Activated T-helper 1 cell treated with anti-CD3 and anti-CD28 coated beads, Interleukin-12 subunit alpha, Interleukin-12 subunit beta, Interleukin-2, Interleukin-4 antibody, amounts not matched to agents 30 ng/mL and 10 ng/mL and 1 ng/mL, durations not matched to agents 14 hours and 24 hours and 36 hours (primary cell): ENCODE measurements around the gene RBM47. TPM values are rescaled to one million over a fixed set of nuclear protein-coding genes. Genes with fewer than 3 reads are reported as not detected.

Experiments
- DNase-seq: peaks from one replicate; pipeline ENCODE4 v3.0.0; 2021; ENCODE audit warnings: low spot score
- H3K27ac Mint-ChIP-seq: one replicate; pipeline ENCODE4 v1.8.0; 2021; ENCODE audit warnings: mild to moderate bottlenecking, mixed read lengths
- H3K27me3 Mint-ChIP-seq: one replicate; pipeline ENCODE4 v1.8.0; 2022; ENCODE audit warnings: mild to moderate bottlenecking, moderate library complexity, mixed read lengths; ENCODE audit not compliant: insufficient read depth
- H3K36me3 Mint-ChIP-seq: one replicate; pipeline ENCODE4 v1.8.0; 2021; ENCODE audit warnings: low read depth, mixed read lengths
- H3K4me1 Mint-ChIP-seq: one replicate; pipeline ENCODE4 v1.8.0; 2021; ENCODE audit warnings: low read depth, mixed read lengths
- H3K4me3 Mint-ChIP-seq: one replicate; pipeline ENCODE4 v1.8.0; 2021; ENCODE audit warnings: mild to moderate bottlenecking, moderate library complexity, mixed read lengths
- H3K9me3 Mint-ChIP-seq: one replicate; pipeline ENCODE4 v1.8.0; 2021; ENCODE audit warnings: mixed read lengths
- intact Hi-C: fragments of 100-400 bp; cut with micrococcal nuclease; formaldehyde crosslinking; loops from one replicate; pipeline ENCODE4 v1.15.1; 2024
- total RNA-seq: library from RNA; stranded (reverse); gene quantifications from 2 replicates; pipeline ENCODE4 v1.2.3, GENCODE V29; 2022

RBM47 gene
- total RNA-seq, 1 donor from 2014 or later: 21.4 TPM

DNA sequence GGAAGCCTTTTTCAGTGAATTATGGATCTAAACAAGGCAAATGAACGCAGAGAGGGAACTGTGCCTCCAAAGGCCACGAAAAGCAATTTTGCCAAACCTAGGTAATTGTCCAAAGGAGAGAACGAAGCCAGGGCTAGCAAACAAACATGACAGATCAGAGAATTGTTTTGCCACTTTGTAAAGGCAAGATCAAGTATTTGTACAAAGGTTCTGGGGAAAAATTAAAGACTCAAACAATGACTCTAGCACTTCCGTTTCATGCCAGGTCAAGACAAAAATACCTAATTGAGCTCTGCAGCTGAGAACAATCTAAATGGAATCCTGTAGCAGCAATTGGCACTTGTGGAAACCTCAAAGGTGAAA lies 8.5 kb downstream of the RBM47 start:
- Mint-ChIP-seq H3K4me1 (peaks cover 42% of the 10 kb centered on the region), H3K27me3 (no peaks in the 10 kb centered on the region), H3K36me3 (peaks cover 19% of the 10 kb centered on the region), H3K9me3 (peaks cover 6% of the 10 kb centered on the region), H3K27ac (peak overlapping the region; percentile 29), H3K4me3 (no peak overlapping the region)
- intact Hi-C loops: loop anchor here (10.0 kb wide), 1 partner anchor 396 kb away; no protein-coding TSS in a partner anchor
- DNase-seq: no peak

DNA sequence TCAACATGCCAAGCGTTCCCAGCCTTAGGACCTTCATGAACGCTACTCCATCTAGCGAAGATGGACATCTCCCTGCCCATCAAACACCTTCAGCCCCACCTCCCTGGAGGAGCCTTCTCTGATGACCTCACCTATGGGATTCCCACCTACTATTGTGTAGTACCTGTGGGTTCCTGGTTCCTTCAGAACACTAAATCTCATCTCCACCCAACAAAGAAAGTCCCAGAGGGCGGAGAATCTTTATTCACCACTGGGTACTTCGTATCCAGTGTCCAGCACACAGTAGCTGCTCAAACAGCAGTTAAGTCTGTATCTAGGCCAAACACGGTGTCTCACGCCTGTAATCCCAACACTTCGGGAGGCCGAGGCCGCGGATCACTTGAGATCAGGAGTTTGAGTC lies 10.1 kb downstream of the RBM47 start:
- Mint-ChIP-seq H3K9me3 (peaks cover 6% of the 10 kb centered on the region), H3K4me3 (no peak overlapping the region), H3K27me3 (no peaks in the 10 kb centered on the region), H3K4me1 (peaks cover 35% of the 10 kb centered on the region), H3K36me3 (peaks cover 17% of the 10 kb centered on the region), H3K27ac (no peak overlapping the region)
- intact Hi-C loops: no loop called here
- no peak for DNase-seq

DNA sequence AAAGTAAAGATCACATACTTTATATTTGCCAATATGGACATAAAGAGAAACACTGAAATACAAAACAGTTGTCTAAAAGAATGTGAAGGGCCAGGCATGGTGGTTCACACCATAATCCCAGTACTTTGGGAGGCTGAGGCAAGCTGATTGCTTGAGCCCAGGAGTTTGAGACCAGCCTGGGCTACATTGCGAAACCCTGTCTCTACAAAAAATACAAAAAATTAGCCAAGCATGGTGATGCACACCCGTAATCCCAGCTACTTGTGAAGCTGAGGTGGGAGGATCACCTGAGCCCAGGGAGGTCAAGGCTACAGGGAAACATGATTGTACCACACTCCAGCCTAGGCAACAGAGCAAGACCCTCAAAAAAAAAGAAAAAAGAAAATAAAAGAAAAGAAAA lies 11.8 kb downstream of the RBM47 start:
- no peak overlapping the region for H3K27ac Mint-ChIP-seq
- H3K4me3 Mint-ChIP-seq: no peak overlapping the region

DNA sequence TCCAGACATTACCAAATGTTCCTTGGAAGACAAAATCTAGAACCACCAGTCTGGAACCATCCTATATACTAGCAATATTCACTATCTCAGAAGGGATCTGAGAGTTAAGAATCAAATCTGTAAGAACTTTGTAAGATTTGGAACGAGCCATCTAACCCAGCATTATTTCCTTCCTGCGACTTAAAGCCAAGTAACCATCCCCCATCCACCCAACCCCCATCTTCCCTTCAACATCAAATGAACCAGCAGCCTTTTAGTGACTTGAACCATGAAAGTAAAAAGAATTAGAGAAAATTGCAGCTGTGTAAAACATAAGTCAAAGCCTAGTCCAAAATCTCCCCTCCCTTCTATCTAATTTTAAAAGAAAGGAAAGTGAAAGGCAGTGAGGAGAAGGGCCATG lies 15.6 kb downstream of the RBM47 start:
- Mint-ChIP-seq H3K9me3 (no peaks in the 10 kb centered on the region), H3K27ac (no peak overlapping the region), H3K4me1 (peaks cover 32% of the 10 kb centered on the region), H3K36me3 (peaks cover 13% of the 10 kb centered on the region), H3K27me3 (no peaks in the 10 kb centered on the region), H3K4me3 (no peak overlapping the region)
- intact Hi-C loops: no loop called here
- DNase-seq: no peak

More for the DNA sequence above, 11.8 kb downstream of the RBM47 start:
- Mint-ChIP-seq H3K27me3 (no peaks in the 10 kb centered on the region), H3K36me3 (peaks cover 17% of the 10 kb centered on the region), H3K4me1 (peaks cover 45% of the 10 kb centered on the region), H3K9me3 (peaks cover 6% of the 10 kb centered on the region)
- intact Hi-C loops: no loop called here
- no peak for DNase-seq

DNA sequence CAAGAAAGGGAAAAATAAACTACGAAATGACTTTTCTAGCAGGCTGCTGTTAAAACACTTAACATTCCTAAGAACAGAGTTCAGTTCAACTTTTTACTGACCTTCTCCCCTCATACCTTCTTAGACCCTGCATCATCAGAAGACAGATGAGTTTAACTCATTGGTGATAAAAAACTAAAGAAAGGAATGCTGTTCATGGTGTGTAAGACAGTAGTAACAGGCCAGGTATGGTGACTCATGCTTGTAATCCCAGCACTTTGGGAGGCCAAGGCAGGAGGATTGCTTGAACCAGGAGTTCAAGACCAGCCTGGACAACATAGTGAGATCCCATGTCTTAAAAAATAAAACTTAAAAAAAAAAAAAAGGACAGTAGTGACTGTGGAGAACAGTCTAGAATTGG lies 16.2 kb downstream of the RBM47 start:
- intact Hi-C loops: no loop called here
- DNase-seq: no peak
- peaks cover 32% of the 10 kb centered on the region for H3K4me1 Mint-ChIP-seq
- H3K4me3 Mint-ChIP-seq: no peak overlapping the region
- H3K36me3 Mint-ChIP-seq: peaks cover 10% of the 10 kb centered on the region
- H3K27me3 Mint-ChIP-seq: no peaks in the 10 kb centered on the region
- H3K9me3 Mint-ChIP-seq: no peaks in the 10 kb centered on the region
- H3K27ac Mint-ChIP-seq: no peak overlapping the region

DNA sequence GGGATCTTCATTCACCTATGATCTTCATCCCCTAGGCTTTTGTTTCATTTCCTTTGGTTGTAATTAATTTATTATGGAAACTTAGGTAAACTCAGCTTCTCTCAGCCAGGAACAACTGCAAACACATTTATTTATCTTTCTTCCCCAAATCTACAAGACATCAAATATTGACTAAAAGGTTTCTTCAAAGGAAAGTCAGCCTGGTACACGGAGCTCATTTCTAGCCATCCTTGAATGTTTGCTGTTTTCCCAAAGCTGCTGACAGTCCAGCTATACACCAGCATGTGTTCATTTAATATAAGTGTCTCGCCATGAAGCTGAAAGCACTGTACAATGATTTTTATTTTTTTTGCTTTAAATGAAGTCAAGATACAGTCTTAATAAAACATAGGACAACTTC lies 16.8 kb downstream of the RBM47 start:
- DNase-seq: no peak
- H3K9me3 Mint-ChIP-seq: no peaks in the 10 kb centered on the region
- intact Hi-C loops: no loop called here
- no peak overlapping the region for H3K4me3 Mint-ChIP-seq
- H3K4me1 Mint-ChIP-seq: peaks cover 32% of the 10 kb centered on the region
- no peaks in the 10 kb centered on the region for H3K27me3 Mint-ChIP-seq
- H3K36me3 Mint-ChIP-seq: peaks cover 10% of the 10 kb centered on the region
- no peak overlapping the region for H3K27ac Mint-ChIP-seq

DNA sequence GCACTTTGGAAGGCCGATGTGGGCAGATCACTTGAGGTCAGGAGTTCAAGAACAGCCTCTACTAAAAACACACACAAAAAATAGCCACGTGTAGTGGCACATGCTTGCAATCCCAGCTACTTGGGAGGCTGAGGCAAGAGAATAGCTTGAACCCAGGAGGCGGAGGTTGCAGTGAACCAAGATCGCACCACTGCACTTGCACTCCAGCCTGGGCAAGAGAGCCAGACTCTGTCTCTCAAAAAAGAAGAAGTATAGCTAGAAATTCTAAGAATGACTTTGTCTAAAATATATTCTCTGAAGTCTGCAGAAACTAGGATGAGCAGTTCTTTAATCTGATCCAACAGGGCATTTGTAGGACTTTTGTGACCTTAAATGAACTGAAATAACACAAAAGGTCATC lies 17.4 kb downstream of the RBM47 start:
- intact Hi-C loops: no loop called here
- H3K27ac Mint-ChIP-seq: no peak overlapping the region
- no peaks in the 10 kb centered on the region for H3K9me3 Mint-ChIP-seq
- DNase-seq: no peak
- H3K4me1 Mint-ChIP-seq: peaks cover 32% of the 10 kb centered on the region
- H3K27me3 Mint-ChIP-seq: peaks cover 2% of the 10 kb centered on the region
- H3K4me3 Mint-ChIP-seq: no peak overlapping the region
- peaks cover 10% of the 10 kb centered on the region for H3K36me3 Mint-ChIP-seq

DNA sequence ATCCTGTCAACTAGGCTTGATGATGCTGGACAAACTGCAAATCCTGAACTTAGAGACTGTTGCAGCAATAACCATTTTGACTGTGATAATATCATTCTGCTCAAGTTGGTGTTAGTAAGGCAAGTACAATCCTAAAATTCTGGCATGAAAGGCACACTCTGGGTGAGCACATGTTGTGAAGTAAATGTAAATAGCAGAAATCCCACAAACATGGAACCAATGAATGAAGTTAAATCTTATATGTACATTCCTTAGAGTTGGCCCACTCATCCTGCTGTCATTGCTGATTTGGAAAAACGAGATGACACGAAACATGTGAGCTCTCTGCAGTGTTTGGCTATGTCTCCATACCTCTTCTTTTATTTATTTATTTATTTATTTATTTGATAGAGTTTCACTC lies 21.0 kb downstream of the RBM47 start:
- DNase-seq: no peak
- Mint-ChIP-seq H3K9me3 (no peaks in the 10 kb centered on the region), H3K4me1 (peaks cover 15% of the 10 kb centered on the region), H3K4me3 (no peak overlapping the region), H3K36me3 (peaks cover 7% of the 10 kb centered on the region), H3K27me3 (peaks cover 5% of the 10 kb centered on the region), H3K27ac (no peak overlapping the region)
- intact Hi-C loops: no loop called here

DNA sequence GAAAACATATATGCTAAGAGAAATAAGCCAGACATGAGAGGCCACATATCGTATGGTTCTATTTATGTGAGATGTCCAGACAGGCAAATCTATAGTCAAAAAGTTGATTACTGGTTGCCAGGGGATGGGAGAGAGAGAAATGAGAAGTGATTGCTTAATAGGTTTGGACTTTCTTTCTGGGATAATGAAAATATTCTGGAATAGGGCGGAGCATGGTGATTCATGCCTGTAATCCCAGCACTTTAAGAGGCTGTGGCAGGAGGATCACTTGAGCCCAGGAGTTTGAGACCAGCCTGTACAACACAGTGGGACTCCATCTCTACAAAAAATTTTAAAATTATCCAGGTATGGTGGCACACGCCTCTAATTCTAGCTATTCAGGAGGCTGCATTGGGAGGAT lies 22.4 kb downstream of the RBM47 start:
- DNase-seq: no peak
- no peaks in the 10 kb centered on the region for H3K9me3 Mint-ChIP-seq
- H3K27me3 Mint-ChIP-seq: peaks cover 5% of the 10 kb centered on the region
- H3K36me3 Mint-ChIP-seq: peaks cover 7% of the 10 kb centered on the region
- intact Hi-C loops: no loop called here
- peaks cover 4% of the 10 kb centered on the region for H3K4me1 Mint-ChIP-seq
- H3K27ac Mint-ChIP-seq: no peak overlapping the region
- no peak overlapping the region for H3K4me3 Mint-ChIP-seq

DNA sequence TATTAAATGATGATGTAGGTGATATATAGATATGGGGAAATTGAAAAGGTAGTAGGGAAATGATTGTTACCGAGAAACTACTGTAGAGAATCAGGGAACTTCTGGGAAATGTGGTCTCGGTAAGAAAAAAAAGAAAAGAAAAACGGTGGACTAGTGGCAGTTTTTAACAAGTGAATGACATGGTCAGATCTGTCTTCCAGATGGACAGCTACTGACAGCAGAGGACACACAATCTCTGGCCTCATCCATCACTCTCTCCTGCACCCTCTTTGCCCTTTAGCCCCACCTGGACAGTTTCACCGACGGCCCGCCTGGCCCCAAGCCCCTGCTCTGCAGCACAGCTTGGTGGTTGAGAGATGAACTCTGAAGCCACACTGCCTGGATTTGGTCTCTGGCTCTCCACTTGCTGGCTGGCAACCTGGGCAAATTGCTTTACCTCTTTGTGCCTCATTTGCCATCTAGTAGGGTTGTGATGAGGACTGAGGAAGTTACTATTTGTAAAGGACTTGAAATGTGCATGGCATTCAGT lies 23.4 kb downstream of the RBM47 start:
- intact Hi-C loops: no loop called here
- Mint-ChIP-seq H3K9me3 (no peaks in the 10 kb centered on the region), H3K27ac (peak overlapping the region; percentile 56), H3K4me1 (peaks cover 6% of the 10 kb centered on the region), H3K4me3 (no peak overlapping the region), H3K36me3 (peaks cover 5% of the 10 kb centered on the region), H3K27me3 (peaks cover 5% of the 10 kb centered on the region)
- no peak for DNase-seq

DNA sequence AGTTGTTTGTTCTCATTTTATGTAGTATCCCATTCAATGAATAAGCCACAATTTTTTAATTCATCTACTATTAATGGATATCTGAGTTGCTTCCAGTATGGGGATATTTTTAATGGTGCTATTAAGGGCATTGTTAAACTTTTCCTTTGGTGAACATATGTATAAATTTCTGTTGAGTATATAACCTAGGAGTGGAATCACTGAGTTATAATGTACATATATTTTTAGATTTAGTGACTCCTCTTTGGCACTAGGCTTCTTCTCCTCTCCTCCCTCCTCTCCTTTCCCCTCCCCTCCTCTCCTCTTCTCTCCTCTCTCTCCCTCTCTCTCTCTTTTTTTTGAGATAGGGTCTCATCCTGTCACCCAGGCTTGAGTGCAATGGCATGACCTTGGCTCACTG lies 26.4 kb downstream of the RBM47 start:
- intact Hi-C loops: no loop called here
- H3K9me3 Mint-ChIP-seq: no peaks in the 10 kb centered on the region
- H3K27me3 Mint-ChIP-seq: peaks cover 5% of the 10 kb centered on the region
- peaks cover 11% of the 10 kb centered on the region for H3K4me1 Mint-ChIP-seq
- no peak overlapping the region for H3K27ac Mint-ChIP-seq
- no peak for DNase-seq
- H3K4me3 Mint-ChIP-seq: no peak overlapping the region
- H3K36me3 Mint-ChIP-seq: peaks cover 6% of the 10 kb centered on the region

DNA sequence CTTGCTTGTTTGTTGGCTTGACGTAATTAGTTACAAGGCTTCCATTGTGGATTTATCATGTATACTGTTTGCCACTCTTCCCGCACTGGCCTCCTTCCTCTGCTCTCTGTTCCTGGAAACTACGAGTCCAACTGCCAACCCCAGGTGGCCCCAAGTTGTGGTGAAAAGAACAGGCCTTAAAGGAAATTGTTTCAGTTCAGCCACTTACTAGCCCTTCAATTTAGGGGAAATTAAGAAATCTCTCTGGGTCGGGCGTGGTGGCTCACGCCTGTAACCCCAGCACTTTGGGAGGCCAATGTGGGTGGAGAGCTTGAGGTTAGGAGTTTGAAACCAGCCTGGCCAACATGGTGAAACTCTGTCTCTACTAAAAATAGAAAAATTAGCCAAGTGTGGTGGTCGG lies 28.0 kb downstream of the RBM47 start:
- peaks cover 11% of the 10 kb centered on the region for H3K4me1 Mint-ChIP-seq
- H3K27ac Mint-ChIP-seq: peak overlapping the region; percentile 70
- H3K4me3 Mint-ChIP-seq: no peak overlapping the region
- DNase-seq: no peak
- no peaks in the 10 kb centered on the region for H3K27me3 Mint-ChIP-seq
- no peaks in the 10 kb centered on the region for H3K9me3 Mint-ChIP-seq
- H3K36me3 Mint-ChIP-seq: peaks cover 3% of the 10 kb centered on the region
- intact Hi-C loops: no loop called here

DNA sequence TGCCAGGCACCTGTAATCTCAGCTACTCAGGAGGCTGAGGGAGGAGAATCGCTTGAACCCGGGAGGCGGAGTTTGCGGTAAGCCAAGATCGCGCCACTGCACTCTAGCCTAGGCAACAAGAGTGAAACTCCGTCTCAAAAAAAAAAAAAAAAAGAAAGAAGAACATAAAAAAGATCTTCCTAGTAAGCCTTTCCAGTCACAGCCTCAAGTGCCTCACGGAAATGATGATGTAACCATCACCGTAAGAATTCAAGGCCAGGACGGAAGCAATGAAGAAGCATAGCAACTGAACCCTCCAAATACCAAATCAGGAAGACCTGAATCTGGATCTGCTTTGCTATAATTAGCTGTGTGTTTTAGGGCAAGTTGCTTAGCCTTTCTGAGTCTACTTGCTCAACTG lies 28.8 kb downstream of the RBM47 start:
- no peak overlapping the region for H3K27ac Mint-ChIP-seq
- intact Hi-C loops: no loop called here
- DNase-seq: no peak
- no peaks in the 10 kb centered on the region for H3K27me3 Mint-ChIP-seq
- H3K4me3 Mint-ChIP-seq: no peak overlapping the region
- peaks cover 6% of the 10 kb centered on the region for H3K36me3 Mint-ChIP-seq
- peaks cover 11% of the 10 kb centered on the region for H3K4me1 Mint-ChIP-seq
- H3K9me3 Mint-ChIP-seq: no peaks in the 10 kb centered on the region

DNA sequence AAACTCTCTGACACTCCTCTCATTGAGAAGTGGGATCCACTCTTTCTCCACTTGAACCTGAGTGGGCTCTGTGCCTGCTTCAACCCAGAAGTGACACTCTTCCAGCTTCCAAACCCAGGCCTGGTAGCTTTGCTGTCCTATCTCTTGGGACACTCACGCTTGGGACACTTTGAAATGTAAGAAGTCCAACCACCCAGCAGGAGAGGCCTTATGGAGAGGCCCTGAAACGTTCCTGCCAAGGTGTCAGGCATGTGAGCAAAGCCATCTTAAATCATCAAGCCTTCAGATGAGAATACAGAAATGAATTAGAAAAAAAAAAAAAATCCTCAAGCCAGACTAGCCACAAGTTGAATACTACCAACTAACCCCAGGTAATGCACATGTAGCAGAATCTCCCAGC lies 30.2 kb downstream of the RBM47 start:
- intact Hi-C loops: no loop called here
- Mint-ChIP-seq H3K27ac (no peak overlapping the region), H3K27me3 (no peaks in the 10 kb centered on the region)

More for the DNA sequence above, 30.2 kb downstream of the RBM47 start:
- no peaks in the 10 kb centered on the region for H3K9me3 Mint-ChIP-seq
- peaks cover 11% of the 10 kb centered on the region for H3K4me1 Mint-ChIP-seq
- H3K4me3 Mint-ChIP-seq: no peak overlapping the region
- H3K36me3 Mint-ChIP-seq: peaks cover 10% of the 10 kb centered on the region
- DNase-seq: no peak
